ENCODE results near the gene KLK10. TPM values are rescaled to one million over a fixed set of nuclear protein-coding genes. Genes with fewer than 3 reads are reported as not detected.
"Not testable (repeated sequence)": the region's sequence is repeated elsewhere in the genome, so short reads cannot be mapped to it uniquely, and the experiment has no call there.

Gene KLK10
- total RNA-seq, 4 donors from 2014 or later, result not detected

DNA sequence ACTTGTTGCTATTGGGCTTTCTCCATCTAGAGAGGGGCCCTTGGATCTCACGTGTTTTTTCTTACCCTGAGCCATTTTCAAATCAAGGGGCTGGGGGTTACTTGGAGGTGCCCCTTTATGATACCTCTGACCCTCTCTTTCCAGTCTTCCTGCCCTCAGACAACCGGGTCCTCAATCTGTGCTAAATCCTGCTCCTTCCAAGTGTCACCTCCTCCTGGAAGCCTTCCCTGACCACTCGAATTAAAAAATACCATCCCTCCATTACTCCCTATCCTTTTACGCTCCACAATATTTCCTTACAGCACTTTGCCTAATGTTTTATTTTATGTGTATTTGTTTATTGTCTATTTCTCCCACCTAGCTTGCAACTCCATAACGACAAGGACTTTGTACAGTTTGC, 21.4 kb downstream of the KLK10 start:
- H3K27me3 ChIP-seq, result peaks cover 0 to 57% (median 13%) of the 10 kb centered on the region in 4 donors
- intact Hi-C loops (cut with DNase I), result no loop called here
- no peaks in the 10 kb centered on the region for H3K9me3 ChIP-seq
- TF ChIP-seq EP300 (IDR thresholded peaks at IDR 0.05), result no peak
- TF ChIP-seq POLR2A (IDR thresholded peaks at IDR 0.05; ENCODE audit: low read depth), result no peak
- TF ChIP-seq, protein P1, sequence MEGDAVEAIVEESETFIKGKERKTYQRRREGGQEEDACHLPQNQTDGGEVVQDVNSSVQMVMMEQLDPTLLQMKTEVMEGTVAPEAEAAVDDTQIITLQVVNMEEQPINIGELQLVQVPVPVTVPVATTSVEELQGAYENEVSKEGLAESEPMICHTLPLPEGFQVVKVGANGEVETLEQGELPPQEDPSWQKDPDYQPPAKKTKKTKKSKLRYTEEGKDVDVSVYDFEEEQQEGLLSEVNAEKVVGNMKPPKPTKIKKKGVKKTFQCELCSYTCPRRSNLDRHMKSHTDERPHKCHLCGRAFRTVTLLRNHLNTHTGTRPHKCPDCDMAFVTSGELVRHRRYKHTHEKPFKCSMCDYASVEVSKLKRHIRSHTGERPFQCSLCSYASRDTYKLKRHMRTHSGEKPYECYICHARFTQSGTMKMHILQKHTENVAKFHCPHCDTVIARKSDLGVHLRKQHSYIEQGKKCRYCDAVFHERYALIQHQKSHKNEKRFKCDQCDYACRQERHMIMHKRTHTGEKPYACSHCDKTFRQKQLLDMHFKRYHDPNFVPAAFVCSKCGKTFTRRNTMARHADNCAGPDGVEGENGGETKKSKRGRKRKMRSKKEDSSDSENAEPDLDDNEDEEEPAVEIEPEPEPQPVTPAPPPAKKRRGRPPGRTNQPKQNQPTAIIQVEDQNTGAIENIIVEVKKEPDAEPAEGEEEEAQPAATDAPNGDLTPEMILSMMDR (IDR thresholded peaks at IDR 0.05), result no peak
- no peak for TF ChIP-seq POLR2AphosphoS5 (IDR thresholded peaks at IDR 0.05)
- H3K36me3 ChIP-seq, result no peaks in the 10 kb centered on the region
- no peak overlapping the region for H3K4me3 ChIP-seq
- WGBS, result 68% methylated on average over 5 of the region's 5 CpGs
- no peak for DNase-seq (ENCODE audit: extremely low spot score)
- H3K4me1 ChIP-seq, result no peaks in the 10 kb centered on the region
- no peak overlapping the region for H3K27ac ChIP-seq (replicated peaks in 1 of 4)

DNA sequence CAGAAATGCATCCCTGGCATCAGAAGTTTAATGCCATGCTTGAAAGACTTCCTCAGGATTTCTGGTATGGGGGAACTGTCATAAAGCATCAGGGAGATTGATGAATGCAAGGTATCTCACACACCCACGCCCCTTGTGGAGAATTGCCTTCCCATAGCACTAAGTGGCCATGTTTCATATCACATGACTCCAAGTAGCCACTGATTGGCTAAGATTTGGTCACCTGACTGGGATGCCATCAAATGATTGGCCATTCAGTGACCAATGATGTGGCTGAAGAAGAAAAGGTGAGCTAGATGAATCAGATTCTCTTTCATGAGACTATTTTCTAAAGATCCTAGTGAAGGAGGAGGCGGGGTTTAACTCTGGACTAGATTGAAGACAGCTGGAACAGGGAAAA, 25.4 kb downstream of the KLK10 start:
- no peaks in the 10 kb centered on the region for H3K36me3 ChIP-seq
- no peak overlapping the region for H3K4me3 ChIP-seq
- no peaks in the 10 kb centered on the region for H3K4me1 ChIP-seq
- DNase-seq (ENCODE audit: extremely low spot score), result no peak
- no peak overlapping the region for H3K27ac ChIP-seq (replicated peaks in 1 of 4)
- H3K9me3 ChIP-seq, result no peaks in the 10 kb centered on the region
- H3K27me3 ChIP-seq, result peaks cover 0 to 34% (median 2%) of the 10 kb centered on the region in 4 donors
- no peak for TF ChIP-seq POLR2A (IDR thresholded peaks at IDR 0.05; ENCODE audit: low read depth)
- TF ChIP-seq POLR2AphosphoS5 (IDR thresholded peaks at IDR 0.05), result no peak
- no peak for TF ChIP-seq EP300 (IDR thresholded peaks at IDR 0.05)
- TF ChIP-seq, protein P1 (IDR thresholded peaks at IDR 0.05), result no peak
- WGBS, result 71% methylated on average over 2 of the region's 2 CpGs
- intact Hi-C loops (cut with DNase I), result no loop called here

DNA sequence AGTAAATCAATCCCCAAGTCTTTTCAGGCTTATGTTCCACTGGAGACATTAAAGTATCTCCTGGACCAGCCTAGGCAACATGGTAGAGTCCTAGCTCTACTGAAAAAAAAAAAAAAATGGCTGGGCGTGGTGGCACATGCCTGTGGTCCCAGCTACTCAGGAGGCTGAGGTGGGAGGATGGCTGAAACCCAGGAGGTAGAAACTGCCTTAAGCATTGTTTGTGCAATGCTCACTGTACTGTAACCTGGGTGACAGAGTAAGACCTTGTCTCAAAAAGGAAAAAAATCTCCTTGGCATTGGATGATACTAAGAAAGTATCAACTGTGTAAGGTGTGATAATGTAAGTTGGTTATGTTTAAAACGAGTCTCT, 26.9 kb downstream of the KLK10 start:
- intact Hi-C loops (cut with DNase I), result no loop called here
- no peak for TF ChIP-seq POLR2A (IDR thresholded peaks at IDR 0.05; ENCODE audit: low read depth)
- TF ChIP-seq, protein P1 (IDR thresholded peaks at IDR 0.05), result no peak
- no peak for TF ChIP-seq POLR2AphosphoS5 (IDR thresholded peaks at IDR 0.05)
- Histone ChIP-seq H3K4me3 (no peak overlapping the region), H3K4me1 (no peaks in the 10 kb centered on the region), H3K27me3 (peaks cover 0 to 20% (median 0%) of the 10 kb centered on the region in 4 donors), H3K27ac (replicated peaks in 1 of 4) (no peak overlapping the region), H3K36me3 (no peaks in the 10 kb centered on the region), H3K9me3 (no peaks in the 10 kb centered on the region)
- no peak for DNase-seq (ENCODE audit: extremely low spot score)
- 66% methylated on average over 2 of the region's 2 CpGs for WGBS

DNA sequence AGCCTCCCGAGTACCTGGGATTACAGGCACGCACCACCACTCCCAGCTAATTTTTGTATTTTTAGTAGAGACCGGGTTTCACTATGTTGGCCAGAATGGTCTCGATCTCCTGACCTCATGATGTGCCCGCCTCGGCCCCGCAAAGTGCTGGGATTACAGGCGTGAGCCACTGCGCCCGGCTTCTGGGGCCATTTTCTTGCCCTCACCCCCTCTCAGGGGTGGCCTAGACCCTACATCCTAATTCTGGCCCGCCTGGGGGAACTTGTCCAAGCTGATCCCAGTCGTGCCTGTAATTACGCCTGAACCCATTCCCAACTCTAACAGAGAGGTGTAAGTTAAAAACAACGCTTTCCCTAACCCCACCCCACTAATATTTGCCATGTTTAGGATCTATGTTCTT, 35.1 kb downstream of the KLK10 start:
- H3K36me3 ChIP-seq; intact Hi-C loops (cut with DNase I); H3K4me3 ChIP-seq; H3K9me3 ChIP-seq; H3K4me1 ChIP-seq; H3K27ac ChIP-seq (replicated peaks in 1 of 4); DNase-seq (ENCODE audit: extremely low spot score): not testable (repeated sequence)
- peaks cover 0 to 61% (median 0%) of the 10 kb centered on the region in 4 donors for H3K27me3 ChIP-seq
- WGBS, result 84% methylated on average over 14 of the region's 14 CpGs

DNA sequence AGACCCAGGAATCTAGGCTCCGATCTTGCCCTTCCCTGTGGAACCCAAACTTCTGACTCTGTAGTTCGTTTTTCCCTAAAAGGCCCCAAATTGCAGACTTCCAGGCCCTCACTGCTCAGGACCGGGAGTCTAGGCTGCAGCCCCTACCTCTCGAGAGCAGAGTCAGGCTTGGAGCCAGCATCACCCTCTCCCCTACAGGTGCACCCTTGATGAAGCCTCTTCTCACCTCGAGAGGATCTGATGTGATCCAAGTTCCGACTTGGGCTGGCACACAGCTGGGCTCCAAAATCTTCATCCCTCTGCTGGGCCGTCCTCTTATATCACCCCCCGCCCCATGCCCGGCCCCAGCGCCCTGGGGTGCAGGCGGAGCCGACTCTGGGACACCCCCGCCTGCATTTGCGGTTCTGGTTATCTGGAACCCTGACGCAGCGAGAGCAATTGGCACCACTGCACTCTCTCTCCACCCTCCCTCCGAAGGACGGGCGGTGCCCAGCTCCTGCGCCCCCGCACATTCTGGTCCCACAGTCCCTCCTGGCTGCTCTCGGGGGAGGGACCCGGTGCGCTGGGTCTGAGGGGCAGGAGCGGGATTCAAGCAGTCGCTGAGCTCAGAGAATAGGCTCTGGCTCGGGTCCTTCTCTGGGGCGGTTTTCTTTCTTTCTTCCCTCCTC, 35.8 kb downstream of the KLK10 start, which contains the start of gene KLK7:
KLK7 (minus strand) TSS at position 293 of the 668 bp plus-strand sequence. CDS start 1,518 bp downstream, outside the sequence.
- H3K4me3 ChIP-seq, result no peak within 1 kb of the TSS
- no peaks in the 10 kb centered on the region for H3K9me3 ChIP-seq
- no peaks in the 10 kb centered on the region for H3K36me3 ChIP-seq
- H3K4me1 ChIP-seq, result no peaks in the 10 kb centered on the region
- DNase-seq (ENCODE audit: extremely low spot score), result no peak
- 13% methylated on average over 26 of the region's 28 CpGs for WGBS
- intact Hi-C loops (cut with DNase I), result no loop called here
- peaks cover 0 to 68% (median 0%) of the 10 kb centered on the region in 4 donors for H3K27me3 ChIP-seq
- no peak within 1 kb of the TSS for H3K27ac ChIP-seq (replicated peaks in 1 of 4)
- no peak for TF ChIP-seq EP300 (IDR thresholded peaks at IDR 0.05)
- TF ChIP-seq POLR2A (IDR thresholded peaks at IDR 0.05; ENCODE audit: low read depth), result no peak
- no peak for TF ChIP-seq POLR2AphosphoS5 (IDR thresholded peaks at IDR 0.05)
- TF ChIP-seq, protein P1 (IDR thresholded peaks at IDR 0.05), result no peak

All from esophagus muscularis mucosa (tissue), 4 donors.